Measurements from ENCODE around the gene BARX2. TPM values are rescaled to one million over a fixed set of nuclear protein-coding genes. Genes with fewer than 3 reads are reported as not detected.

Gene BARX2
- total RNA-seq, 1 experiment from 2014 or later, result 6.9 TPM

- no peak for DNase-seq (ENCODE audit: low spot score)
Observed at GRCh38 chr11:129435499-129436245, 60.0 kb downstream of the BARX2 start.

GRCh38 chr11:129436573-129436972 lies 60.9 kb downstream of the BARX2 start:
- no peak for DNase-seq (ENCODE audit: low spot score)

GRCh38 chr11:129440028-129440713 lies 64.5 kb downstream of the BARX2 start:
- DNase-seq (ENCODE audit: low spot score), result peak; percentile 64

- DNase-seq (ENCODE audit: low spot score), result no peak
Observed at GRCh38 chr11:129442171-129442570, 66.5 kb downstream of the BARX2 start.

GRCh38 chr11:129443276-129443675 lies 67.6 kb downstream of the BARX2 start:
- no peak for DNase-seq (ENCODE audit: low spot score)

GRCh38 chr11:129444274-129444673 lies 68.6 kb downstream of the BARX2 start:
- no peak for DNase-seq (ENCODE audit: low spot score)

- DNase-seq (ENCODE audit: low spot score), result no peak
Observed at GRCh38 chr11:129445226-129445625, 69.6 kb downstream of the BARX2 start.

- DNase-seq (ENCODE audit: low spot score), result no peak
Observed at GRCh38 chr11:129446572-129446971, 70.9 kb downstream of the BARX2 start.

GRCh38 chr11:129447654-129448239 lies 72.1 kb downstream of the BARX2 start:
- DNase-seq (ENCODE audit: low spot score), result no peak

GRCh38 chr11:129451524-129451923 lies 75.9 kb downstream of the BARX2 start:
- no peak for DNase-seq (ENCODE audit: low spot score)

- peak; percentile 62 for DNase-seq (ENCODE audit: low spot score)
Observed at GRCh38 chr11:129453293-129453721, 77.7 kb downstream of the BARX2 start.

GRCh38 chr11:129455101-129455500 lies 79.5 kb downstream of the BARX2 start:
- no peak for DNase-seq (ENCODE audit: low spot score)

- DNase-seq (ENCODE audit: low spot score), result no peak
Observed at GRCh38 chr11:129455756-129456655, 80.4 kb downstream of the BARX2 start.

GRCh38 chr11:129457321-129457720 lies 81.7 kb downstream of the BARX2 start:
- DNase-seq (ENCODE audit: low spot score), result peak; percentile 74

GRCh38 chr11:129458278-129458677 lies 82.6 kb downstream of the BARX2 start:
- no peak for DNase-seq (ENCODE audit: low spot score)

GRCh38 chr11:129458756-129459535 lies 83.3 kb downstream of the BARX2 start:
- DNase-seq (ENCODE audit: low spot score), result peak; percentile 89

GRCh38 chr11:129460714-129461113 lies 85.1 kb downstream of the BARX2 start:
- DNase-seq (ENCODE audit: low spot score), result peak; percentile 35

- no peak for DNase-seq (ENCODE audit: low spot score)
Observed at GRCh38 chr11:129484068-129484467, 108.4 kb downstream of the BARX2 start.

GRCh38 chr11:129489249-129489648 lies 113.6 kb downstream of the BARX2 start:
- DNase-seq (ENCODE audit: low spot score), result no peak

GRCh38 chr11:129490004-129490403 lies 114.4 kb downstream of the BARX2 start:
- peak; percentile 55 for DNase-seq (ENCODE audit: low spot score)

- no peak for DNase-seq (ENCODE audit: low spot score)
Observed at GRCh38 chr11:129493746-129494145, 118.1 kb downstream of the BARX2 start.
